Keratinocyte (primary cell): Measurements from ENCODE around the gene ERCC6L2.

Experiments
- CTCF ChIP-seq, 3 experiments: IDR thresholded peaks in 1 of 3; conservative IDR thresholded peaks in 1 of 3; optimal IDR thresholded peaks in 1 of 3; 2 replicates in 2 of 3; 3 replicates in 1 of 3; pipeline versions ENCODE3 to v1.5.1; 2011; ENCODE audit warnings: low read length in 3 of 3, mild to moderate bottlenecking in 3 of 3, moderate library complexity in 2 of 3, control low read depth in 1 of 3, inconsistent platforms in 1 of 3; ENCODE audit not compliant: insufficient read depth in 2 of 3; ENCODE audit errors: extremely low read depth in 1 of 3
- EZH2 ChIP-seq: IDR thresholded peaks from one replicate; pipeline ENCODE4 v1.6.1; 2012; ENCODE audit warnings: inconsistent platforms, mild to moderate bottlenecking, low read length, moderate library complexity

DNA sequence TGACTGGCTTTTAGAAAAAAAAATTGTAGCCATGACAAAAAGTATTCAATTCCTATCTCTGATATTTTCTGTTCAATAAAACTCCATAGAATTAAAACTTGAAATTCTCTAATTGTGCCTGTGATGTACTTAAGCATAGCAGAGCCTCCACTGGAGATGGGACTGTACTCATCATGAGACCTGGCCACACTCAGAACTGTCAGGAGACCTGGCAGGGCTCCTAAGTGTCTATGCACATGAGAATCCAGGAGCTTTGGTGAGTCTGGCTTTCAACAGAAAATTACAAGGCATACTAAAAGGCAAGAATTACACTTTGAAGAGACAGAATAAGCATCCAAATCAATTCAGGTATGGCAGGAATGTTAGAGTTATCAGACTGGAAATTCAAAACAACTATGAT, 26.7 kb upstream of the ERCC6L2 start:
- TF ChIP-seq CTCF (optimal IDR thresholded peaks at IDR 0.05 in 1 of 3, IDR thresholded peaks at IDR 0.05 in 1 of 3, conservative IDR thresholded peaks at IDR 0.05 in 1 of 3; ENCODE audit: extremely low read depth in 1 of 3, insufficient read depth in 2 of 3, low read length in 3 of 3) (no peak), EZH2 (no peak)
